ENCODE results near the gene OBSCN. TPM values are rescaled to one million over a fixed set of nuclear protein-coding genes. Genes with fewer than 3 reads are reported as not detected.

OBSCN gene
- total RNA-seq, 1 donor from 2014 or later: 39.4 TPM

- no peaks in the 10 kb centered on the region for H3K9me3 ChIP-seq
- no peaks in the 10 kb centered on the region for H3K27me3 ChIP-seq
- no peaks in the 10 kb centered on the region for H3K36me3 ChIP-seq
- no peak for TF ChIP-seq CTCF (IDR thresholded peaks at IDR 0.05)
- intact Hi-C loops (cut with DNase I): no loop called here
- H3K27ac ChIP-seq: no peak overlapping the region
- H3K4me1 ChIP-seq: peaks cover 5% of the 10 kb centered on the region
- DNase-seq (no peak), ATAC-seq (no peak)
- no peak overlapping the region for H3K4me3 ChIP-seq
Measured at GRCh38 chr1:228190778-228191177, 17.1 kb upstream of the OBSCN start.

- H3K36me3 ChIP-seq: no peaks in the 10 kb centered on the region
- peaks cover 5% of the 10 kb centered on the region for H3K4me1 ChIP-seq
- TF ChIP-seq CTCF (IDR thresholded peaks at IDR 0.05): no peak
- no peaks in the 10 kb centered on the region for H3K27me3 ChIP-seq
- H3K9me3 ChIP-seq: peaks cover 10% of the 10 kb centered on the region
- intact Hi-C loops (cut with DNase I): no loop called here
- no peak for DNase-seq
- no peak for ATAC-seq
- no peak overlapping the region for H3K27ac ChIP-seq
- H3K4me3 ChIP-seq: no peak overlapping the region
Measured at GRCh38 chr1:228194436-228194835, 13.4 kb upstream of the OBSCN start.

- intact Hi-C loops (cut with DNase I): no loop called here
- H3K27ac ChIP-seq: no peak overlapping the region
- ATAC-seq: no peak
- peaks cover 5% of the 10 kb centered on the region for H3K4me1 ChIP-seq
- H3K9me3 ChIP-seq: peaks cover 10% of the 10 kb centered on the region
- no peaks in the 10 kb centered on the region for H3K36me3 ChIP-seq
- H3K4me3 ChIP-seq: no peak overlapping the region
- no peak for DNase-seq
- no peak for TF ChIP-seq CTCF (IDR thresholded peaks at IDR 0.05)
- H3K27me3 ChIP-seq: no peaks in the 10 kb centered on the region
Measured at GRCh38 chr1:228194921-228195812, 12.7 kb upstream of the OBSCN start.

- no peak for TF ChIP-seq CTCF (IDR thresholded peaks at IDR 0.05)
- H3K27ac ChIP-seq: no peak overlapping the region
- H3K36me3 ChIP-seq: no peaks in the 10 kb centered on the region
- DNase-seq: peak; percentile 9
- no peaks in the 10 kb centered on the region for H3K27me3 ChIP-seq
- H3K4me1 ChIP-seq: peaks cover 4% of the 10 kb centered on the region
- no peak for ATAC-seq
- peaks cover 10% of the 10 kb centered on the region for H3K9me3 ChIP-seq
- intact Hi-C loops (cut with DNase I): no loop called here
- H3K4me3 ChIP-seq: no peak overlapping the region
Measured at GRCh38 chr1:228197555-228198147, 10.2 kb upstream of the OBSCN start.

- Histone ChIP-seq H3K9me3 (peaks cover 10% of the 10 kb centered on the region), H3K27ac (no peak overlapping the region), H3K27me3 (no peaks in the 10 kb centered on the region), H3K4me1 (no peaks in the 10 kb centered on the region), H3K36me3 (no peaks in the 10 kb centered on the region), H3K4me3 (no peak overlapping the region)
- no peak for TF ChIP-seq CTCF (IDR thresholded peaks at IDR 0.05)
- intact Hi-C loops (cut with DNase I): no loop called here
- no peak for DNase-seq
- no peak for ATAC-seq
Measured at GRCh38 chr1:228198977-228199590, 8.8 kb upstream of the OBSCN start.
